ENCODE data around the gene NAA10. TPM values are rescaled to one million over a fixed set of nuclear protein-coding genes. Genes with fewer than 3 reads are reported as not detected.

NAA10 gene
- polyA plus RNA-seq (2012; ENCODE audit: insufficient read length, low read depth) = 440 TPM

DNA sequence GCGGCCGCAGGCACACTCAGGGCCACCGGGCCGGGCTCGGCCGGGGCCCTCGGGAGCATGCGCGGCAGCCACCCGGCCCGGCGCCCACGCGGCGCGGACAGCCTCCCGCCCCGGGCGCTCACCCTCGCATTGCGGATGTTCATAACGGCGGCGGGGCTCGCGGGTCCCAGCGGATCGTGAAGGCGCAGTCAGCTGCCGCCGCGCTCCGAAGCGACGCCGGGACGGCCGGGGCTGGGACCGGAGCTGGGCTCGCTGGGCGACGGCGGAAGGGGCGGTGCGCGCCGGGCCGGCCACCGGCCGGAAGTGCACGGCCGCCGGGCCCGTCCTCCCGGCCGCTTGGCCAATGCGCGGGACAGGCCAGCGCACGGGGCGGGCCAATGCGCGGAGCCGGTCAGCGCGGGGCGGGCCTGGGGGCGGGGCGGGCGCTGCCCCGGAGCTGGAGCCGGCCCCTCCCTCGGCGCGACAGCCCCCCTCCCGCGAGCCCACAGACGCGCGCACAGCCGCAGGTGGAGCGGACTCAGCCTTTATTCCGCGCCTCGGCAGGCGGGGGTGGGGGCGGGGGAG lies at the start of gene NAA10:
Gene NAA10, minus strand, starts transcription at position 276 of the 564 bp plus-strand sequence. Its CDS starts 133 bp downstream, at position 143.
- TF ChIP-seq SIN3A (IDR thresholded peaks at IDR 0.05; ENCODE audit: borderline replicate concordance, insufficient read depth, low read length) = no peak
- TF ChIP-seq POLR2AphosphoS5 (IDR thresholded peaks at IDR 0.05; ENCODE audit: low read depth, low read length) = no peak
- TF ChIP-seq FOXP2 (optimal IDR thresholded peaks at IDR 0.05; ENCODE audit: borderline replicate concordance, extremely low read depth, extremely low read length, insufficient read depth) = no peak
- TF ChIP-seq TAF1 (IDR thresholded peaks at IDR 0.05; ENCODE audit: borderline replicate concordance, insufficient read depth, low read length) = no peak
- TF ChIP-seq REST (IDR thresholded peaks at IDR 0.05; ENCODE audit: insufficient read depth in 1 of 2, low read depth in 2 of 2, low read length in 2 of 2) = no peak

DNA sequence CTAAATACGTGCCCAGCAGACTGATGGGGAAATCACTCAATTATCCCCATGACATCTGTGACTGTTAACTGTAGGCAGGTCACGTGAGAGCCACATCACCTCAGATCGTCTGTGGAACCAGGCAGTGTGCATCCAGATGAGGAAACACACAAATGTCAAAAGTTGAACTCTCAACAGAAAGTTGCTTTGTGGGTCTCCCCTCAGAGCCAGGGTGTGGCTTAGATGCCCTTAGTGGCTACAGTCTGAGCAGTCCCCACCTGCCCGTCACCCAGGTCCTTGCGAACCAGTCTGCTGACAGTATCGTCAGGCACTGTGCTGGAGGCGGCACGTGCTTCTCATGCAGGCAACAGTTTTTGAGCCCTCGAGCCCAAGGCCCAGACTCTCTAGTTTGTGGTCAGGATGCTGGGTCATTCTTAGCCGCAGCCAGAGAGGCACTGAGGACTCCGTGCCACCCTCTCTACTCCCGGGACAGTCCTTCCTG lies 48.5 kb upstream of the NAA10 start:
- TF ChIP-seq TAF1 (IDR thresholded peaks at IDR 0.05; ENCODE audit: borderline replicate concordance, insufficient read depth, low read length) (no peak), SIN3A (IDR thresholded peaks at IDR 0.05; ENCODE audit: borderline replicate concordance, insufficient read depth, low read length) (no peak), FOXP2 (optimal IDR thresholded peaks at IDR 0.05; ENCODE audit: borderline replicate concordance, extremely low read depth, extremely low read length, insufficient read depth) (no peak), POLR2AphosphoS5 (IDR thresholded peaks at IDR 0.05; ENCODE audit: low read depth, low read length) (no peak), REST (IDR thresholded peaks at IDR 0.05; ENCODE audit: insufficient read depth in 1 of 2, low read depth in 2 of 2, low read length in 2 of 2) (no peak)

GRCh38 chrX:153981771-153982533 lies 47.1 kb upstream of the NAA10 start:
- TF ChIP-seq POLR2AphosphoS5 (IDR thresholded peaks at IDR 0.05; ENCODE audit: low read depth, low read length) (no peak), FOXP2 (optimal IDR thresholded peaks at IDR 0.05; ENCODE audit: borderline replicate concordance, extremely low read depth, extremely low read length, insufficient read depth) (no peak), REST (IDR thresholded peaks at IDR 0.05; ENCODE audit: insufficient read depth in 1 of 2, low read depth in 2 of 2, low read length in 2 of 2) (no peak), TAF1 (IDR thresholded peaks at IDR 0.05; ENCODE audit: borderline replicate concordance, insufficient read depth, low read length) (no peak), SIN3A (IDR thresholded peaks at IDR 0.05; ENCODE audit: borderline replicate concordance, insufficient read depth, low read length) (no peak)

DNA sequence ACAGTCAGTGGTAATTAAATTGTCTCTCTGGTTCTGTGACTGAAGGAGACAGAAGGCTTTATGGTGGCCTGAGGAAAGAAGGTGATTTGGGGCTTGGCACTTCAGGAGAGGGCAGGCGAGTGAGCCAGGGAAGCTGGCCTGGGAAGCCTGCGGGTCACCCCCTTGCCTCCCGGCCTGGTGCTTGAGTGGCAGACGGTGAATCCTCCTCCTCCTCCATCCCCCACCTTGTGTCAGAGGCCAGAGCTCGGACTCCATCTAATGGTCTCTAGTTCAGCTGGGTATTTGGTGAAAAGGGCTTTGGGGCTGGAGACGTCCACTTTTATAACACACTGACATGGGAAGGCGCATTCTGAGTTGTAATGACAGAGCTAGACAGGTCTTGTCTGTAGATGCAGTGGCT lies 46.4 kb upstream of the NAA10 start:
- TF ChIP-seq SIN3A (IDR thresholded peaks at IDR 0.05; ENCODE audit: borderline replicate concordance, insufficient read depth, low read length) = no peak
- no peak for TF ChIP-seq REST (IDR thresholded peaks at IDR 0.05; ENCODE audit: insufficient read depth in 1 of 2, low read depth in 2 of 2, low read length in 2 of 2)
- no peak for TF ChIP-seq FOXP2 (optimal IDR thresholded peaks at IDR 0.05; ENCODE audit: borderline replicate concordance, extremely low read depth, extremely low read length, insufficient read depth)
- no peak for TF ChIP-seq POLR2AphosphoS5 (IDR thresholded peaks at IDR 0.05; ENCODE audit: low read depth, low read length)
- no peak for TF ChIP-seq TAF1 (IDR thresholded peaks at IDR 0.05; ENCODE audit: borderline replicate concordance, insufficient read depth, low read length)

Data from PFSK-1 (cell line).